Measurements from ENCODE around the gene RS1. TPM values are rescaled to one million over a fixed set of nuclear protein-coding genes. Genes with fewer than 3 reads are reported as not detected.
A peak's percentile ranks its signal among the peaks of the same experiment; 100 is the strongest.

Gene RS1
- not detected in 2 replicates for total RNA-seq

- no peak for DNase-seq (ENCODE audit: low read depth)
- no peak for TF ChIP-seq CTCF (IDR thresholded peaks at IDR 0.05; ENCODE audit: insufficient read depth, low read depth, low read length)
- H3K4me3 ChIP-seq (ENCODE audit: low read depth, low read length) = no peak within 1 kb of the TSS
Measured at GRCh38 chrX:18672008-18672407, at the start of gene RS1. TSS of gene RS1 (minus strand) at chrX:18672108. CDS start at chrX:18672068, 40 bp downstream.

DNA sequence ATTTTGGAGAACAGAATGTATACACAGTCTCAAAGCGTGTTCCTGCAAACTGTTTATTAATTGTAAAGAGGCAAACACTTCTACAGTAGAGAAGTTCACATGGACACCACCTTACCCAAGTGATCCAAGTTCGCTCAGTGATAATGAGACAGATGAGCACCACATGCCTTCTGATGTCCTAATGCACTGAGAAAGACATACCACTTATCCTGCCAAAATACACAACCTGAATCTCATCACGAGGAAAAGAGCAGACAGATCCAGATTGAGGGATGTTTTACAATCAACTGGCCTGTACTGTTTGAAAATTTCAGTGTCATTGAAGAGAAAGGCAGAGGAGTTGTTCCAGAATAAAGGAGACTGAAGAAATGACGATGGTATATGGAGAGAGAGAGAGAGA lies 47.9 kb upstream of the RS1 start:
- no peak overlapping the region for H3K4me3 ChIP-seq (ENCODE audit: low read depth, low read length)
- no peak for TF ChIP-seq CTCF (IDR thresholded peaks at IDR 0.05; ENCODE audit: insufficient read depth, low read depth, low read length)
- DNase-seq (ENCODE audit: low read depth) = no peak

DNA sequence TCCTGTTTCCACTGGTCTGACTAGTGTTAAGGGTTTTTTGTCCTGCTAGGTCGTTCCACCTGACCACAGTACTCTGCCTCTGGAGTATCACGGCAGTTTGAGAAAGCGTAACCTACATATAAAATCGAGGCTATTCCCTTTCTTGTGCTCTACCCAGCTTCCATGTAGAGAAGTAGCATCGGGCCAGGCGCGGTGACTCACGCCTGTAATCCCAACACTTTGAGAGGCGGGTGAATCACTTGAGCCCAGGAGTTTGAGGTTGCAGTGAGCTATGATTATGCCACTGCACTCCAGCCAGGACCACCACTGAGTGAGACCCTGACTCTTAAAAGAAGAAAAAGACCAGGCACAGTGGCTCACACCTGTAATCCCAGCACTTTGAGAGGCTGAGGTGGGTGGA lies 43.0 kb upstream of the RS1 start:
- no peak for TF ChIP-seq CTCF (IDR thresholded peaks at IDR 0.05; ENCODE audit: insufficient read depth, low read depth, low read length)
- no peak overlapping the region for H3K4me3 ChIP-seq (ENCODE audit: low read depth, low read length)
- DNase-seq (ENCODE audit: low read depth) = no peak

DNA sequence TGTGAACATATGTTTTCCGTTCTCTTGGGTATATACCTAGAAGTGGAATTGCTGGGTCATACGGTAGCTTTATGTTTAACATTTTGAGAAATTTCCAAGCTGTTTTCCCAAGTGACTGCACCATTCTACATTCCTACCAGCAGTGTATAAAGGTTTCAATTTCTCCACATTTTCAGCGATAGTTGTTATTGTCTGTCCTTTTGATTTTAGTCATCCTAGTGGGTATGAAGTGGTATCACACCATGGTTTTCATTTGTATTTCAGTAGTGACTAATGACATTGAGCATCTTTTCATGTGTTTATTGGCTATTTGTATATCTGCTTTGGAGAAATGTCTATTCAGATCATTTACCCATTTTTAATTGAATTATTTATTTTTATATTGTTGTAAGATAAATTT lies 37.9 kb upstream of the RS1 start:
- no peak for DNase-seq (ENCODE audit: low read depth)
- no peak overlapping the region for H3K4me3 ChIP-seq (ENCODE audit: low read depth, low read length)
- no peak for TF ChIP-seq CTCF (IDR thresholded peaks at IDR 0.05; ENCODE audit: insufficient read depth, low read depth, low read length)

DNA sequence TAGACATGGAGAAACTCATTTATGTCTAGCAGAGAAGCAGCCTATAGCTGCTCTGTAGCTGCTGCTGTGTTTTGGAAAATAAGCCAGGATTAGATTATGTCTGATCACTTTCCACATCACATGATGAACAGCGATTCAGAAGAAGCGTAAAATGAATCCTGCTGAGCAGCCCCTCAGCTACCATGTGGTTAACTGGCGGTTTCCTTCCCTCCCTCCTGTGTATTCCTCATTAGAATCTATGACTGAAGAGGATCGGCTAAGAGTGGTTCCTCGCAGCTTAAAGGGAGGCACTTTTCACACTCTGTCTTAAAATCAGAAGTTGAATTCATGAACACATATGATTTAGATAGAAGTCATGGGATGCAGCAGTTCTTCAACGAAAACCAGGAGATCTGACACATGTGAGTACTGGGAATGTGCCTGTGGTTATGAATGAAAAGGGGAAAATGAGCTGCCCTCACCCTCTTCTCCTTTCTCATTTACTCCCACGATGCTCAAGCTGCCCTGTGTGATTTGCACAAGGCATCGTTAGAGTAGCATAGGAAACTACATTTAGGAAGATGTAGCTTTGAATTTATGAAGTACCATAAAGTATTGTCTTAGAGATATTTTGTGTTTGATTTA lies 35.6 kb upstream of the RS1 start, which contains the start of gene PPEF1:
TSS of gene PPEF1 (plus strand) at position 220 of the 624 bp plus-strand sequence. CDS start at position 356, 136 bp downstream.
- no peak for DNase-seq (ENCODE audit: low read depth)
- H3K4me3 ChIP-seq (ENCODE audit: low read depth, low read length) = no peak within 1 kb of the TSS
- TF ChIP-seq CTCF (IDR thresholded peaks at IDR 0.05; ENCODE audit: insufficient read depth, low read depth, low read length) = no peak

GRCh38 chrX:18702362-18703195 lies 30.7 kb upstream of the RS1 start:
- no peak for TF ChIP-seq CTCF (IDR thresholded peaks at IDR 0.05; ENCODE audit: insufficient read depth, low read depth, low read length)
- no peak overlapping the region for H3K4me3 ChIP-seq (ENCODE audit: low read depth, low read length)
- DNase-seq (ENCODE audit: low read depth) = peak; percentile 80

All from fibroblast of villous mesenchyme (primary cell).